HepG2 (cell line): ENCODE results near the gene LTBR. TPM values are rescaled to one million over a fixed set of nuclear protein-coding genes. Genes with fewer than 3 reads are reported as not detected.

ENCODE experiments used
- ATRX ChIP-seq: sonication (generic); formaldehyde crosslinking; IDR thresholded peaks from 2 replicates; pipeline ENCODE4 v1.4.0; 2020; ENCODE audit warnings: missing genetic modification reagents, borderline replicate concordance
- BHLHE40 ChIP-seq: IDR thresholded peaks from 2 replicates; pipeline ENCODE4 v1.6.1; 2011; ENCODE audit warnings: low read length, improper control_type of control experiment
- EEA1 ChIP-seq: sonication (generic); formaldehyde crosslinking; IDR thresholded peaks from 2 replicates; pipeline ENCODE4 v1.5.1; 2020; ENCODE audit warnings: mild to moderate bottlenecking, missing genetic modification reagents, borderline replicate concordance
- JDP2 ChIP-seq: sonication (generic); formaldehyde crosslinking; IDR thresholded peaks from 2 replicates; pipeline ENCODE4 v1.8.1; 2022; ENCODE audit warnings: missing genetic modification reagents, borderline replicate concordance
- NCOA1 ChIP-seq: sonication (generic); formaldehyde crosslinking; IDR thresholded peaks from 2 replicates; pipeline ENCODE4 v1.9.0; 2021; ENCODE audit warnings: missing genetic modification reagents
- NKX3-1 ChIP-seq: sonication (generic); formaldehyde crosslinking; IDR thresholded peaks from 2 replicates; pipeline ENCODE4 v1.5.0; 2020; ENCODE audit warnings: missing genetic modification reagents
- PHB2 ChIP-seq: fragments of 450-650 bp; IDR thresholded peaks from 2 replicates; pipeline ENCODE4 v1.6.1; 2018; ENCODE audit not compliant: partially characterized antibody
- SAFB2 ChIP-seq: sonication (generic); formaldehyde crosslinking; IDR thresholded peaks from 2 replicates; pipeline ENCODE4 v1.5.1; 2020; ENCODE audit warnings: missing genetic modification reagents, low read depth, mild to moderate bottlenecking, borderline replicate concordance
- TMF1 ChIP-seq: sonication (generic); formaldehyde crosslinking; IDR thresholded peaks from 2 replicates; pipeline ENCODE4 v1.8.1; 2022; ENCODE audit warnings: low read depth, missing genetic modification reagents
- ZNF136 ChIP-seq: sonication (generic); formaldehyde crosslinking; IDR thresholded peaks from 2 replicates; pipeline ENCODE4 v1.8.1; 2022; ENCODE audit warnings: low read depth, mild to moderate bottlenecking, moderate library complexity, missing genetic modification reagents
- ZNF263 ChIP-seq: sonication (generic); formaldehyde crosslinking; IDR thresholded peaks from 2 replicates; pipeline ENCODE4 v1.4.0; 2020; ENCODE audit warnings: missing genetic modification reagents
- ZNF44 ChIP-seq: sonication (generic); formaldehyde crosslinking; IDR thresholded peaks from 2 replicates; pipeline ENCODE4 v1.5.1; 2020; ENCODE audit warnings: mild to moderate bottlenecking, missing genetic modification reagents
- polyA plus RNA-seq, 8 experiments: library from polyadenylated mRNA; depleted of rRNA in 3 of 8; stranded (reverse) in 7 of 8; unstranded in 1 of 8; fragments of >200 nt; fragmentation: Illumina TruSeq in 4 of 8; extraction: Trizol in 4 of 8; gene quantifications; 2 replicates each; pipeline versions ENCODE4 v1.2.1 to v1.2.3, GENCODE V29; 2011 to 2016; ENCODE audit warnings: low read depth in 4 of 8, missing spikeins in 1 of 8, mixed read lengths in 1 of 8; ENCODE audit not compliant: insufficient read depth in 1 of 8
- total RNA-seq, 5 experiments: library from RNA; depleted of rRNA; stranded (reverse); fragments of >200 nt; fragmentation: Illumina TruSeq; extraction: Trizol; gene quantifications; 2 replicates each; pipeline ENCODE4 v1.2.3, GENCODE V29; 2016; ENCODE audit warnings: low read depth in 1 of 5
- TF ChIP-seq, protein P1 (sequence below): sonication (generic); formaldehyde crosslinking; IDR thresholded peaks from 2 replicates; pipeline ENCODE4 v1.4.0; 2020; ENCODE audit warnings: low read depth, missing genetic modification reagents
- TF ChIP-seq, protein P2 (sequence below): sonication (generic); formaldehyde crosslinking; conservative IDR thresholded peaks from 2 replicates; pipeline ENCODE4 v1.8.1; 2023; ENCODE audit warnings: missing genetic modification reagents
- TF ChIP-seq, protein P3 (sequence below): sonication (generic); formaldehyde crosslinking; IDR thresholded peaks from 2 replicates; pipeline ENCODE4 v1.4.0; 2020; ENCODE audit warnings: low read depth, mild to moderate bottlenecking, missing genetic modification reagents
- TF ChIP-seq, protein P4 (sequence below): sonication (generic); formaldehyde crosslinking; conservative IDR thresholded peaks from 2 replicates; pipeline ENCODE4 v1.8.0; 2022; ENCODE audit warnings: low read depth, missing genetic modification reagents
- TF ChIP-seq, protein P5 (sequence below): sonication (generic); formaldehyde crosslinking; IDR thresholded peaks from 2 replicates; pipeline ENCODE4 v1.4.0; 2020; ENCODE audit warnings: mild to moderate bottlenecking, missing genetic modification reagents

The LTBR gene
- total and polyA plus RNA-seq, 2 of the 13 experiments (the other 11 are each of a cell fraction or from before 2014, with no cell fraction given): 31.4 to 34.8 TPM

DNA sequence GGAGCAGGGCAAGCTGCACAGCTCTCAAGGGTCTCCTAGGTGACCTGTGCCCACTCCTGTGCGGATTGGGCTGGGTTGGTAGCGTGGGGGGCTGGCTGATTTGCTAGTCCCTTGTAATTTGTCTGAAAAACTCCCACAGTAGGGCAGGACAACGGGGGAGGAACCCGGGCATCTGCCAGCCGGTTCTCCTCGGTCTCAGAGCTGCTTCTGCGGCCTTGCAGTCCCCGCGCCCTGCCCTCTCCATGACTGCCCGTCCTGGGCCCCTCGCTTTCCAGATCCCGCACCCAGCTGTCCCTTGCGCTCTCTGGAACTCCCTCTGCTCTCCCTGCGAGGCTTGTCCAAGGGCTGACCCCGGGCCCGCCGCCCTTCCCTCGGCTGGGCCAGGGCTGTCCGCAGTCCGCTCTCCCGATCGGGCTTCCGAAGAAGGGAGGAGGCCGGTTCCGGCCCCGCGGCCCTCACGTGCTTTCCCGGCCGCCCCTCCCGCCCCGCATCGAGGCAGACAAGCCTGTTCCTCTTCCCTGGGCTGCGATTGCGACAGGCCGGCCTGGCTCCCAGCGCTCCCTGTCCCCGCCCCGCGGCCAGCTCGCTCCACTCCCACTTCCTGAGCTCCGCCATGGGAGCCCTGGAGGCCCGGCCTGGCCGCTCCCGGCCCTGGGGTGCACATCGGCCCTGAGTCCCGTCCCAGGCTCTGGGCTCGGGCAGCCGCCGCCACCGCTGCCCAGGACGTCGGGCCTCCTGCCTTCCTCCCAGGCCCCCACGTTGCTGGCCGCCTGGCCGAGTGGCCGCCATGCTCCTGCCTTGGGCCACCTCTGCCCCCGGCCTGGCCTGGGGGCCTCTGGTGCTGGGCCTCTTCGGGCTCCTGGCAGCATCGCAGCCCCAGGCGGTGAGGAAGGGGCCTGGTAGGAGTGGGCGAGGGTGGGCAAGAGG, at the start of gene LTBR (continued):
- TF ChIP-seq, protein P1, sequence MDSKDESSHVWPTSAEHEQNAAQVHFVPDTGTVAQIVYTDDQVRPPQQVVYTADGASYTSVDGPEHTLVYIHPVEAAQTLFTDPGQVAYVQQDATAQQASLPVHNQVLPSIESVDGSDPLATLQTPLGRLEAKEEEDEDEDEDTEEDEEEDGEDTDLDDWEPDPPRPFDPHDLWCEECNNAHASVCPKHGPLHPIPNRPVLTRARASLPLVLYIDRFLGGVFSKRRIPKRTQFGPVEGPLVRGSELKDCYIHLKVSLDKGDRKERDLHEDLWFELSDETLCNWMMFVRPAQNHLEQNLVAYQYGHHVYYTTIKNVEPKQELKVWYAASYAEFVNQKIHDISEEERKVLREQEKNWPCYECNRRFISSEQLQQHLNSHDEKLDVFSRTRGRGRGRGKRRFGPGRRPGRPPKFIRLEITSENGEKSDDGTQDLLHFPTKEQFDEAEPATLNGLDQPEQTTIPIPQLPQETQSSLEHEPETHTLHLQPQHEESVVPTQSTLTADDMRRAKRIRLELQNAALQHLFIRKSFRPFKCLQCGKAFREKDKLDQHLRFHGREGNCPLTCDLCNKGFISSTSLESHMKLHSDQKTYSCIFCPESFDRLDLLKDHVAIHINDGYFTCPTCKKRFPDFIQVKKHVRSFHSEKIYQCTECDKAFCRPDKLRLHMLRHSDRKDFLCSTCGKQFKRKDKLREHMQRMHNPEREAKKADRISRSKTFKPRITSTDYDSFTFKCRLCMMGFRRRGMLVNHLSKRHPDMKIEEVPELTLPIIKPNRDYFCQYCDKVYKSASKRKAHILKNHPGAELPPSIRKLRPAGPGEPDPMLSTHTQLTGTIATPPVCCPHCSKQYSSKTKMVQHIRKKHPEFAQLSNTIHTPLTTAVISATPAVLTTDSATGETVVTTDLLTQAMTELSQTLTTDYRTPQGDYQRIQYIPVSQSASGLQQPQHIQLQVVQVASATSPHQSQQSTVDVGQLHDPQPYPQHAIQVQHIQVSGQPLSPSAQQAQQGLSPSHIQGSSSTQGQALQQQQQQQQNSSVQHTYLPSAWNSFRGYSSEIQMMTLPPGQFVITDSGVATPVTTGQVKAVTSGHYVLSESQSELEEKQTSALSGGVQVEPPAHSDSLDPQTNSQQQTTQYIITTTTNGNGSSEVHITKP (CRISPR knock-in tag): peak; percentile 58; the same call in 1 of the 2 replicates
- TF ChIP-seq ATRX (CRISPR knock-in tag) (no peak), JDP2 (CRISPR knock-in tag) (no peak; the same call in 1 of the 2 replicates), SAFB2 (peak; percentile 95), TMF1 (CRISPR knock-in tag) (peak; percentile 98), ZNF136 (CRISPR knock-in tag) (peak; percentile 52; the same call in 1 of the 2 replicates), BHLHE40 (peak; percentile 96), NKX3-1 (CRISPR knock-in tag) (peak; percentile 87), ZNF44 (CRISPR knock-in tag) (peak; percentile 81), EEA1 (CRISPR knock-in tag) (peak; percentile 92), PHB2 (no peak), ZNF263 (CRISPR knock-in tag) (peak; percentile 66), NCOA1 (CRISPR knock-in tag) (peak; percentile 93)
- TF ChIP-seq, protein P2, sequence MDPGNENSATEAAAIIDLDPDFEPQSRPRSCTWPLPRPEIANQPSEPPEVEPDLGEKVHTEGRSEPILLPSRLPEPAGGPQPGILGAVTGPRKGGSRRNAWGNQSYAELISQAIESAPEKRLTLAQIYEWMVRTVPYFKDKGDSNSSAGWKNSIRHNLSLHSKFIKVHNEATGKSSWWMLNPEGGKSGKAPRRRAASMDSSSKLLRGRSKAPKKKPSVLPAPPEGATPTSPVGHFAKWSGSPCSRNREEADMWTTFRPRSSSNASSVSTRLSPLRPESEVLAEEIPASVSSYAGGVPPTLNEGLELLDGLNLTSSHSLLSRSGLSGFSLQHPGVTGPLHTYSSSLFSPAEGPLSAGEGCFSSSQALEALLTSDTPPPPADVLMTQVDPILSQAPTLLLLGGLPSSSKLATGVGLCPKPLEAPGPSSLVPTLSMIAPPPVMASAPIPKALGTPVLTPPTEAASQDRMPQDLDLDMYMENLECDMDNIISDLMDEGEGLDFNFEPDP (CRISPR knock-in tag): 0 out of 2 replicates have a peak, but pooled peaks have one; percentile 95
- TF ChIP-seq, protein P3, sequence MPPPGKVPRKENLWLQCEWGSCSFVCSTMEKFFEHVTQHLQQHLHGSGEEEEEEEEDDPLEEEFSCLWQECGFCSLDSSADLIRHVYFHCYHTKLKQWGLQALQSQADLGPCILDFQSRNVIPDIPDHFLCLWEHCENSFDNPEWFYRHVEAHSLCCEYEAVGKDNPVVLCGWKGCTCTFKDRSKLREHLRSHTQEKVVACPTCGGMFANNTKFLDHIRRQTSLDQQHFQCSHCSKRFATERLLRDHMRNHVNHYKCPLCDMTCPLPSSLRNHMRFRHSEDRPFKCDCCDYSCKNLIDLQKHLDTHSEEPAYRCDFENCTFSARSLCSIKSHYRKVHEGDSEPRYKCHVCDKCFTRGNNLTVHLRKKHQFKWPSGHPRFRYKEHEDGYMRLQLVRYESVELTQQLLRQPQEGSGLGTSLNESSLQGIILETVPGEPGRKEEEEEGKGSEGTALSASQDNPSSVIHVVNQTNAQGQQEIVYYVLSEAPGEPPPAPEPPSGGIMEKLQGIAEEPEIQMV (CRISPR knock-in tag): peak; percentile 70
- TF ChIP-seq, protein P4, sequence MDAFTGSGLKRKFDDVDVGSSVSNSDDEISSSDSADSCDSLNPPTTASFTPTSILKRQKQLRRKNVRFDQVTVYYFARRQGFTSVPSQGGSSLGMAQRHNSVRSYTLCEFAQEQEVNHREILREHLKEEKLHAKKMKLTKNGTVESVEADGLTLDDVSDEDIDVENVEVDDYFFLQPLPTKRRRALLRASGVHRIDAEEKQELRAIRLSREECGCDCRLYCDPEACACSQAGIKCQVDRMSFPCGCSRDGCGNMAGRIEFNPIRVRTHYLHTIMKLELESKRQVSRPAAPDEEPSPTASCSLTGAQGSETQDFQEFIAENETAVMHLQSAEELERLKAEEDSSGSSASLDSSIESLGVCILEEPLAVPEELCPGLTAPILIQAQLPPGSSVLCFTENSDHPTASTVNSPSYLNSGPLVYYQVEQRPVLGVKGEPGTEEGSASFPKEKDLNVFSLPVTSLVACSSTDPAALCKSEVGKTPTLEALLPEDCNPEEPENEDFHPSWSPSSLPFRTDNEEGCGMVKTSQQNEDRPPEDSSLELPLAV: no peak
- TF ChIP-seq, protein P5, sequence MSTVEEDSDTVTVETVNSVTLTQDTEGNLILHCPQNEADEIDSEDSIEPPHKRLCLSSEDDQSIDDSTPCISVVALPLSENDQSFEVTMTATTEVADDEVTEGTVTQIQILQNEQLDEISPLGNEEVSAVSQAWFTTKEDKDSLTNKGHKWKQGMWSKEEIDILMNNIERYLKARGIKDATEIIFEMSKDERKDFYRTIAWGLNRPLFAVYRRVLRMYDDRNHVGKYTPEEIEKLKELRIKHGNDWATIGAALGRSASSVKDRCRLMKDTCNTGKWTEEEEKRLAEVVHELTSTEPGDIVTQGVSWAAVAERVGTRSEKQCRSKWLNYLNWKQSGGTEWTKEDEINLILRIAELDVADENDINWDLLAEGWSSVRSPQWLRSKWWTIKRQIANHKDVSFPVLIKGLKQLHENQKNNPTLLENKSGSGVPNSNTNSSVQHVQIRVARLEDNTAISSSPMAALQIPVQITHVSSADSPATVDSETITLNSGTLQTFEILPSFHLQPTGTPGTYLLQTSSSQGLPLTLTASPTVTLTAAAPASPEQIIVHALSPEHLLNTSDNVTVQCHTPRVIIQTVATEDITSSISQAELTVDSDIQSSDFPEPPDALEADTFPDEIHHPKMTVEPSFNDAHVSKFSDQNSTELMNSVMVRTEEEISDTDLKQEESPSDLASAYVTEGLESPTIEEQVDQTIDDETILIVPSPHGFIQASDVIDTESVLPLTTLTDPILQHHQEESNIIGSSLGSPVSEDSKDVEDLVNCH (CRISPR knock-in tag): 0 out of 2 replicates have a peak, but pooled peaks have one; percentile 76
